Cardiac septum (tissue), 1 donor: Measurements from ENCODE around the gene SLC22A23. TPM values are rescaled to one million over a fixed set of nuclear protein-coding genes. Genes with fewer than 3 reads are reported as not detected.

Source experiments
- DNase-seq: peaks from one replicate; pipeline ENCODE4 v3.0.0-alpha.2; 2020; ENCODE audit warnings: low spot score
- intact Hi-C: fragments of 100-400 bp; cut with DNase I; formaldehyde crosslinking; loops from one replicate; pipeline ENCODE4 v1.14.0; 2022
- total RNA-seq: library from RNA; stranded (reverse); fragmentation: NEBNext Ultra II Directional; extraction: Animal tissue kit (Norgen Biotek cat#: 25700); gene quantifications from one replicate; pipeline ENCODE4 v1.2.1, GENCODE V29; 2021
- donor health status: DM: no; HTN: no; CAD: no.

Gene SLC22A23
- total RNA-seq, 1 donor from 2014 or later, result 3.2 TPM

DNA sequence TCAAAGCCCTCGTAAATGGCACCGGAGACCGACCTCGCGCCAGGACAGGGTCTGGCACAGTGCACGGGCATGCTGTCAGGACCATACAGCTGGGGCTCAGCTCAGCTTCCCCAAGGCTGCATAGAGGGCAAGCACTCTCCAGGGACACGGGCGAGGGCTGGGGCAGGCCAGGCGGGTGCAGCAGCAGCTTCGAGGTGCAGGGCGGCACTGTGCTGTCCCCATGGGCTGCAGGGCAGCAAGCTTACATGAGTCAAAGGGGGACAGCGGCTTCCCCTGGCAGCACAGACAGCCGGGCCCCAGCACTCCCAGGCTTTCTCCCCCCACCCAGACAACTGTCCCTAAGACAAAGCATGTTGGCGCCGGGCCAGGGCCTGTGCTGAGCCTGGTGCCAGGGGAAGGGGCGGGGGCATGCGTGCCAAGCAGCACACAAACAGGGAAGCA lies 172.4 kb downstream of the SLC22A23 start:
- intact Hi-C loops, result loop anchor here (10.0 kb wide), 1 partner anchor 600 kb away; no protein-coding TSS in a partner anchor

DNA sequence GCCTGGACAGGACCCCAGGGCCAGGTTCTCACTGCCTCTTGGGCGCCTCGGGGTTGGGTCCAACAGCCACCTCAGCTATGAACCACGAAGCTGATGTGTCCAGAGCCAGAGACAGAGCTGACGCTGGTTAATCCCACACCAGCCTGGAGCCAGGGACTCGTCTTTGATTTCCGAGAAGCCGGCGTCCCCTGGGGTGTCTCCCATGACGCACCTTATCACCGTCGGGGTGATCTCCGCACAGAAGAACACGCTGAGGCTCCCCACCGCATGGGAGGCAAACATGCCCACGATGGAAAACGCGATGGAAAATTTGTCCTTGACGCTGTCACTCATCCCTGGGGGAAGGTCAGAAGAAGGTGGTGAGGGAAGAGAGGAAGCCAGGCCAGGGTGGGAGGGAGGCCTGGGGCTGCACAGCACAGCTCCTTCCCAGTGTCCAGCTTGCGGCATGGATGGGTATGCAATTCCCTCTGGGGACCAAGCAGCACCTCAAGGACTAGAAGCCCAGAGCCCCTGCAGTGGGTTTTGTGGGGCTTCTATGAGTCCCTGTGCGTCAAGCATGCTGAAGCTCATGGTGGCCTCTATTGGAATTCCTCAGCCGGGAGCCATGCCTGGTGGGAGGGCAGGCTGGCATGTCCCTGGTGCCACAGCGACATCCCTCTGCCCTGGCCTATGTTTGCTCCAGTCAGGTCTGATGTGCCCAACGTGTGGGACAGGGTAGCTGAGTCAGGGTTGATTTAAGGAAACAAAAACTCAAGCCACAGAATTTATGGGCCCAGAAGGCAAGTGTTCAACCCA lies 173.0 kb downstream of the SLC22A23 start:
- DNase-seq, result peak; percentile 35
- intact Hi-C loops, result loop anchor here (10.0 kb wide), 1 partner anchor 601 kb away; no protein-coding TSS in a partner anchor

More for the DNA sequence above, 172.4 kb downstream of the SLC22A23 start:
- DNase-seq, result no peak

DNA sequence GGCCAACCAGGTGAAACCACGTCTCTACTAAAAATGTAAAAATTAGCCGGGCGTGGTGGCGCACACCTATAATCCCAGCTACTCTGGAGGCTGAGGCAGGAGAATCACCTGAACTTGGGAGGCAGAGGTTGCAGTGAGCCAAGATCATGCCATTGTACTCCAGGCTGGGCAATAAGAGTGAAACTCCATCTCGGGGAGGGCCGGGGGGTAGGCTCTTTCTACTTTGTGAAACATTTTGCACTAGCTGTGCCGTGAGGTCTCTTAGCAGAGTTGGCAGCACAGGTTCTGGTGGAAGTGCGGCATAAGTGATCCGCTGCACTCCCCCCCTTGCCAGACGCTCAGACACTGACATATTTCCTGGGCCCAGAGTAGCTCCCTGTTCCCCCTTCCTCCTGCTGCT lies 173.6 kb downstream of the SLC22A23 start:
- intact Hi-C loops, result loop anchor here (10.0 kb wide), 1 partner anchor 602 kb away; no protein-coding TSS in a partner anchor
- DNase-seq, result no peak

DNA sequence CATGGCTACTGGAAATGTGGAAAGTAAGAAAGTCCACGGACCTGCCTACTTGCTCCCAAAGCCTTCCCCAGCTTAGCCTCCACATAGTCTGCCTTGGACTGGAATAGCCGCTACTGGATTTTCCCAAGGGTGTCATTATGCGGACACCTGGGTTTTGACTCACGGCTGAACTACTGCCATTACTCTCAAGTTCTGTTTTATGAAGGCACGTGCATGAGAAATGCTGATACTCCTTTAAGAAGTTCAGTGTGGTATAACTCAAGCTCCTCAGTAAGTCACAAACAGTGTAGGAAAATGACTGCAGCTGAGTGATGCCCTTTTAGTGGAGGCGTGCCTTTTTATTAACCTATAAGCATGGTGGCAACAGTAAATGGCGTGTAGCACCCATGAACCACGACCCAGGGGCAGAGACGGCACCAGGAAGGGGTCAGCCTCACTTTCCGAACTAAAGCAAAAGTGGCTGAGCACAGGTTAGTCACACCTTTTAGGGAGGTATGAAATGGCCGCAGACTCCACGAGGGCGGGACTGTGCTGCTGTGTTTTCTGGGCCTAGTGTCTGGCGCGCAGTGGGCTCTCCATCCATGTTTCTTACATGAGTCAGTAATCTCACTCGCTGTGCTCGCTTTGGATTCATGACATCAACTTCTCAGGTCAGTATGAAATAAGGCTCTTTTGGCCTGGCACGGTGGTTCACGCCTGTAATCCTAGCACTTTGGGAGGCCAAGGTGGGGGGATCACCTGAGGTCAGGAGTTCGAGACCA lies 174.2 kb downstream of the SLC22A23 start:
- intact Hi-C loops, result loop anchor here (10.0 kb wide), 1 partner anchor 602 kb away; no protein-coding TSS in a partner anchor
- DNase-seq, result peak; percentile 60

DNA sequence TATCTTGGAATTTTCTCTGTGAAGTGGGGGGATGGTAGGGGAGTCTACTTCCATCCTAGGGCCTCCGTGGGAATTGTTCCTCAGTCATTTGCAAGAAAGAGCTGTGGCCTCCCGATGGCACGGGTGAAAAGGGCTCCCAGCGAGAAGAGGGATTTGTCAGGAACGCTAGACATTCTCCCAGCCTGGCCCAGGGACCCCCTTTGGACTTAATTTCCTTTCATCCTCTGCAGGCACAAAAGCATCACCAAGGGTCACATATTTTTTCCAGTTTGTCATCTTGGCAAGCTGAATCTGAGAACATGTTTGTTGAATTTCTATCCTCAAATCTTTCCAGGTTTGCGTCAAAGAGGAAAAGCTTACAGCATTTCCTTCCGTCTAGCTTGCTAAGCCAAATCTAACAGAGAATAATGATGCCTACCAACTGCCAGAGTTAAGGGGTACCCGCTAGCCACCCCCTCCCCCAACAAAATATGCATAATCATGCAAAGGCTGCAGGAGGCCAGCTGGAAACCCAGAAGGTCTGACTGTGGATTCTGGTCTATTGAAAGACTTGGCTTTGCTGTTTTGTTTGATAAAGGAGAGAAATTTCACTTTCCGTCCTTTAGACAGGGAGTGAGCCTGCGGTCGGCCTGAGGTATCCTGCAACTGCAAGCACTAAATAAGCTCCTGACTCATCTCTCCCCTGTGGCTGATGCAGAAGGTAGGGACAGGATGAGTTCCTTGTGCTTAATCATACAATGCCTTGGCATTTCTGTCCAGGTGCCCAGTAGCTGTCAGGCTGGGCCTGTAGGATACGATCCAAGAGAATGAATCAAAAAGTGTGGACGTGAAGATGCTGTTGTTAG lies 175.0 kb downstream of the SLC22A23 start:
- intact Hi-C loops, result loop anchor here (10.0 kb wide), 1 partner anchor 603 kb away; no protein-coding TSS in a partner anchor
- peak; percentile 70 for DNase-seq

DNA sequence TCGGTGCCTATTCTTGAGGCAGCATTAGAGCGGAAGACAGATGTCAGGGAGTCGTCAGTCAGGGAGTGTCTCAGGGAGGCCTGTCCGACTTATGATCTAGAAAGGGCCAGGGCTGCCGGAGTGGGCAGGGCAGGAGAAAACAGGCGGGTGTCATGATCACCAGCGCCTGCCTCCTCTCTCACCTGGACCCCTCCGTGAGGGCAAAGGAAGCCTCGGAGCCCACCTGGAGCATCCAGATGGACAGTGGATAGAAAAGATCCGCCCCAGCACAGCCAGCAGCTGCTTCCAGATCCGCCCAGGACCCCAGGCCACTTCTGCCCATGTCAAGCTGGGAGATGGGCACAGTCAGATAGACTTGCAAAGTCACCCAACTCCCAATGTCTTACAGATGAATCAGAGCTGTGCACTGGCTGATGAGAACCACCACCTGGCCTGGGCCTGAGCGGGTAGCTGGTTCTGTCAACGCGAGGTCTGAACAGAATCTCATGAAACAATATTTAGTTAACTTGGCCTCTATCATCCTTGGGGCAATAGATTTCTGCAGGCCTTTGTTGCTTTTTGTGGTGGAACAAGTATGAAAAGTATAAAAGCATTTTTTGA lies 175.9 kb downstream of the SLC22A23 start:
- intact Hi-C loops, result loop anchor here (10.0 kb wide), 1 partner anchor 604 kb away; no protein-coding TSS in a partner anchor
- DNase-seq, result peak; percentile 55

DNA sequence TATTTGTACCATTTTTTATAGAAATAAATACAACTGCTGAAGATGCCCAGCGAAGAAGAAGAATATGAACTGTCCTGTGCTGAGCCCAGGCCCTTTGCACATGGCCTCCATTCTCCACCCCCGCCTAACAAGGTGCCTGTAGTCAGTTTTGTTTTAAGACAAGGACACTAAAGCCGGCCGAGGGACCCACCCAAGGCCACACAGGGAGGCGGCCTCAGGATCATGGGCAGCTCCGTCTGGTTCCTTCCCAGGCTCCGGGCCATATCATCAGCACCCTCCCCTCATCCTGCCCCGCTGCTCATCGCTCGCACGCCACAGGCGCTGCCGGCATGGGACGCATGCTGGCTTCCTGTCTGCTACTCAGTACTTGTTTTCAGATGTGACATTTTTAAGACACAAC lies 176.8 kb downstream of the SLC22A23 start:
- DNase-seq, result peak; percentile 20
- intact Hi-C loops, result loop anchor here (10.0 kb wide), 1 partner anchor 605 kb away; no protein-coding TSS in a partner anchor

DNA sequence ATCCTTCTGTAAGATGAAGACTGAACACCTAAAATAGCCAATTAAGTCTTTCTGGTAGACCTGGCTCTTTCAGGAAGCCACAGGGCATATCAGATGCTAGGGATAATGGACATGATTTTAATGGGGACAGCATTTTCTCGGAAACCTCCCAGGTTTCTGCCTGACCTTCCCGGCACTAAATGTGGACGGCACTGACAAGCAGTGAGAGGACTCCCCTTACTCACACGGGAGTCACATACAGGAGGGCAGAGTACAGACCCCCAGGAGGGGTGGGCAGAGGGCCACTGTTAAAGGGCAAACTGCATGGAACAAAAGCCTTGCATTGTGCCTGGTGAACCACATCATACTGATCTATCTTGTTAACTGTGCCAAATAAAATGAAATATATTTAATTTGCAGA lies 178.2 kb downstream of the SLC22A23 start:
- peak; percentile 46 for DNase-seq
- intact Hi-C loops, result loop anchor here (1.0 to 10.0 kb wide), 2 partner anchors 454 to 706 kb away; no protein-coding TSS in a partner anchor

DNA sequence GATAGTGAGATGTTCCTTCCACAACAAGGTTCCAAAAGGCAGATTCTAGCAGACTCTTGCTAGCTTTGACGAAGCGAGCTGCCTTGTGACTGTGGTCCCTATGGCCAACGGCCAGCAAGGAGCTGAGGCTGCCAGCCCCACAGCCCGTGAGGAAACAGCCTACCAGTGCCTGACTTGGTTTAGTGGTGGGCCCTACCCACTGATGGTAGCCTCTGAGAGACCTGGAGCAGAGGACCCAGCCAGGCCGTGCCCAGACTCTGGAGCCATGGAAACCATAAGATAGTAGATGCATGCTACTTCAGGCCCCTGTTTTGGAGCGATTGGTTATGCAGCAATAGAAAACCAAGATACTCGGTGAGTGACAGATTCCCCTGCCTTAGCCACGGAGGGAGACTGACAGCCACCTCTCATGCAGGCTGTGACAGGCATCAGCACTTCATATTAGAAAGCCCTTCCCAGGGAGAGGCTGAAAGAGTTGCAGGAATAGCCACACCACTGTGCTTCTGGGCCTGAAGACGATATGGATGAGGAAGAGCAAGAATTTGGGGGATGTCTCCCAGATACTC lies 178.9 kb downstream of the SLC22A23 start:
- intact Hi-C loops, result loop anchor here (10.0 kb wide), 1 partner anchor 707 kb away; no protein-coding TSS in a partner anchor
- DNase-seq, result no peak

DNA sequence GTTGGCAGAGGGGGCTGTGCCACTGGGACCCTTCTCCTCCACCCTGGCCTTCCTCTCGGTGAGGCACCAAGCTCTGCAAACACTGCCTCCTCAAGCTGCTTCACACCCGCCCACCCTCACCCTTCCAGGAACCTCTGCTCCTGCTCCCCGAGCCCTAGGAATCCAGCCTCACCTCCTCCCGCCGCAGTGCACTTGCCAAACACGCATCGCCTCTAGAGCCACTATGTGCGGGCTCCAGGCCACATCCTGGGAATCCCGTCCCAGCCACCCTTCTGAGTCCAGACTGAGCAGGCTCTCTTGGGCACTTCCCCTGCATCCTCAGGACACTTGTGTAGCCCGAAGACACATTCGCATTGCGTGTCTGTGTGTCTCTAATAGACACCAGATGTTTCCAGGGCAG lies 179.6 kb downstream of the SLC22A23 start:
- DNase-seq, result no peak
- intact Hi-C loops, result loop anchor here (10.0 kb wide), 1 partner anchor 708 kb away; no protein-coding TSS in a partner anchor

DNA sequence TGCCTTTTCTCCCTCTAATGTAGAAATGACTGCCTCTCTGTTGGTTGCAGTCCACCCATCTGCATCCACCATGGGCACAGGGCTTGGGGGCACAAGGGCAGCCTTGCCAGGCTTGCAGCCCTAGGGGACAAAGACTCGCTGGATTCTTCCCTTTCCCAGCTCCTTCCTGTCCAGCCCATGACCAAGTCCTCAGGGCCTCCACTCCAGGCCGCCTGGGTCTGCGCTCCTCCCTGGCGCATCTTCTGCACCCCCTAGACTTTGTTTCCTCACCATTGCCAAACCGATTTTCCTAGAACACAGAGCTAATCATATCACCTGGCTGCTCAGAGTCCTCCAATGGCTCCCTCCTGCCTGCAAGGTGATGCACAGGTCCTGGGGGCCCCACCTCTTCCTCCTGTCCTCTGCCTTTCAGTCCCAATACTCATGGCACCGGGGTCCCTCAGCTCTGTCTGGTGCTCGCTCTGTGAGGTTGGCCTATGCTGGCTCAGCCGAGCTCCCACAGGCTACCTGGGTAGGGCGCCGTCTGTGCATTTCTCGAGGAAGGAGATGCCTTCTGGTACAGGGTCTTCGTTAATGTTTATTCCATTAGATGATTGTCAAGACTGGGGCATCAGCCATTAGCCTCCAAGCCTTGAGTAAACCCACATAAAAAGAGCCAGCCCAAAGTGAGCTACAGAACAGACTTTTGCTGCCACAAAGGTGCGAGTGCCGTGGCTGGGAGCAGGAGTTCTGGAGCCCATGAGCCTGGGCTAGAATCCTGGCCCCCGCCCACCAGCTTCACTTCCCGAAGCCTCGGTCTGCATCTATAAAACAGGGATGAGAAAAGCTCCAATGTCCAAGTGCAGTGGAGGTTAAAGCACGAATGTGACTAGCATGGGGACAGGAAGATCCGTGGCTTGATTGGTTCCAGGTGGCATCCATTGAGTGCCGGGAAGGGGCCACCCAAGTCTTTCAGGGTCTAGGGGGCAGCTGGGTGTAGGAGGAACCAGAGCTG lies 180.4 kb downstream of the SLC22A23 start:
- intact Hi-C loops, result loop anchor here (10.0 kb wide), 1 partner anchor 708 kb away; no protein-coding TSS in a partner anchor
- no peak for DNase-seq

DNA sequence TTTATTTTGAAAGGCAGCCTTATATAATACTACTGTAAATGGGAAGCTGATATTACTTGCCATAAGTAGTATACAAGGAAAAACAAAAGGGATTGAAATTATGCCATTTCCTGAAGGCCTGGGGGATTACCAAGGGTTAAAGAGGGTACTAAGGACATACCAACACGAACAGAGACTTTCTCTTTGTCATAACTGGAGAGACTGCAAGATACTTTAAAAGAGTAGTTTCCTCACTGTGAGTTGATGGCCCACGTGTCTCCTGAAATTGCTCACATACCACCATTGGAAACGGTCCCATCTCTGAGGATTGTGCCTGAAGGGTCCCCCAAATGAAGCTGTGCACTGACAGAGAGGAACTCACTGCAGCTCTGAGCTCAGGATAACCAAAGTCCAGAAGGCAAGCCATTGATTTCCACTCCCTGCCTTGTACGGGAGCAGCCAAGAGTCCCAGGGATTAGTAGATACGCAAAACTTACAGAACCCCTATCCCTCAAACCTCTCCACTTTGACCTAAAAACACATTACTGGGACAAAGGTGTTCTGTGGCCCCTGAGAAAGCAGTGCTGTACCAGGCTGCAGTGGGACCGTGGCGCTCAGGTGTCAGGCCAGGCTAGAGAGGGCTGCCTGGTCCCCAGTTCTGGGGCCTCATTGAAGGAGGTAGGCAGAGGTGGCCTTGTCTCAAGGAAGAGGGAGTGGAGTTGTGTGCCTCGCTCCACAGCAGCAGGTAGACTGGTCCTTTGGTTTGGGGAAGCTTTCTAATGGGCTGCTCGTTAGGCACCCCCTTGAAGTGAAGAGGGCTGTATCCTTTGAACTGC lies 182.9 kb downstream of the SLC22A23 start:
- intact Hi-C loops, result loop anchor here (10.0 kb wide), 1 partner anchor 711 kb away; no protein-coding TSS in a partner anchor
- no peak for DNase-seq

DNA sequence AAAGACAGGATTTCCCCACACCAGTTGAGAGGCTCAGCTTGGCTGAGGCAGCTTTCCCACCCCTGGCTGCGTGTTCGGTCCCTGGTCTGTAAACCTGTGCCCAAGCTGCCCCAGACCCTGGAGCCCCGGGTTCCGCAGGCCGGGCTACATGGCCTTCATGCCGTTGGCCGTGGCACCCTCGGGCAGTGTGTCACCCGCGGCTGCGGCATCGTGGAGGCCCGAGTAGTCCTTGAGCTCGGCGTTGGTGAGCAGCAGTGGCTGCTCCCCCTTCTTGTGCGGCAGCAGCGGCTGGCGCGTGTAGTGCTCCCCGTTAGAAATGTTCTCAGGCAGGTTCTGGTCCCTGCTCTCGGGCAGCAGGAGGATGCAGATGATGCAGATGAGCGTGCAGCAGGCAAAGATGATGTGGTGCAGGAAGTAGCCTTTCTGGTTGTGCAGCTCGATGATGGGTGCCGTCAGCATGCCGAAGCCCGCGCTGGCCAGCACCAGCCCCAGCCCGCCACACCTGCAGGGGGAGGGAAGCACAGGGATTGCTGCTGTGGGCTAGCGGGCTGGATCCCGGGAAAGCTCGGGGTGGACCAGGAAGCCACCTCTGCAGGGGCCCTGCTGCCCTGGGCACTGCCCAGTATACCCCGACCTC lies 183.8 kb downstream of the SLC22A23 start:
- DNase-seq, result no peak
- intact Hi-C loops, result loop anchor here (10.0 kb wide), 1 partner anchor 712 kb away; no protein-coding TSS in a partner anchor

DNA sequence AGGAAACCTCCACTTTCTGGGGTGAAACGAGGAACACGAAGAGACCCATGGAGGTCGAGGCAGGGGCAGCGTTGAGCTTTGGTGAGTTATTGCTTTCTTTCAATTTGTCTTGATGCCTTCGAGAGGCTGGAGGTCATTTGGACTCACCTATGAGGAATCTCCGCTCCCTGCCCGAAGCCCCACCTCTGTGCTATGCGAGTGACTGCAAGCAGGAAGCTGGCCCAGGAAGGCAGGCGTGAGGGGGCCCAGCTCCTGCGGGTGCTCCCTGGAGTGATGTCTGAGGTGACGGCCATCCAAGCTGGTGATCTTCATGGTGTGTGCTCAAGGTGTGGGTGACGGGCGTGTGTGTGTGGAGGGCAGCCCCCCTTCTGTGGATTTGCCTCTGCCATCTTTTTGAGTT lies 185.1 kb downstream of the SLC22A23 start:
- DNase-seq, result no peak
- intact Hi-C loops, result loop anchor here (10.0 kb wide), 1 partner anchor 713 kb away; no protein-coding TSS in a partner anchor

DNA sequence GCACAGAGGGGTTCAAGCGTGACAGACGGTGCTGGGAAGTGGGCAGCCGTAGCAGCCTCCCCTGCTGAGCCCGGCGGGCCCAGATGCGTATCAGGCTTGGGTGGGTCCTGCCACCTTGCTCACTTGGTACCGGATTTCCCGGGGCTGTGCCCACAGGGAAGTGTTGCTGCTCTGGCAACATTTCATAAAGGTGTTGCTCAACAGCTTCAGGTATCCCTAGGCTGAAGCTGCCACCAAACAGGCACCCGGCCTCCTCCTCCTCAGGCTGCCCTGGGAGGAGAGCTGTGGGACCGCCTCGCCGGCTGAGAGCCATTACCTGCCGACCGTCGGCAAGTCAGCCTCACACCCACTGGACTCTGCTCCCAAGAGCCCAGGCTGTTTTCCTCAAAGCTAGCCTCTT lies 186.6 kb downstream of the SLC22A23 start:
- intact Hi-C loops, result loop anchor here (10.0 kb wide), 1 partner anchor 715 kb away; no protein-coding TSS in a partner anchor
- DNase-seq, result no peak
